G401.6 (cell line): Measurements from ENCODE around the gene WDR90.

Experiments used
- FAIRE-seq: peaks from 2 replicates; lab custom pipeline; 2012; peaks lifted over from hg19 to GRCh38; lab: Jason Lieb, UNC

WDR90 gene

GRCh38 chr16:648781-649589 lies at the start of gene WDR90:
Gene WDR90, plus strand, starts transcription at chr16:649365. Its CDS starts 52 bp downstream, at chr16:649417.
- peak; percentile 63 for FAIRE-seq

GRCh38 chr16:600781-601180 lies 48.4 kb upstream of the WDR90 start:
- FAIRE-seq = peak; percentile 73

- FAIRE-seq = no peak
Observed at GRCh38 chr16:603933-604332, 45.2 kb upstream of the WDR90 start.

- no peak for FAIRE-seq
Observed at GRCh38 chr16:606656-607307, 42.4 kb upstream of the WDR90 start.

GRCh38 chr16:608019-608418 lies 41.1 kb upstream of the WDR90 start:
- no peak for FAIRE-seq

- FAIRE-seq = no peak
Observed at GRCh38 chr16:609316-609715, 39.8 kb upstream of the WDR90 start.

- FAIRE-seq = no peak
Observed at GRCh38 chr16:609984-610383, 39.2 kb upstream of the WDR90 start.

GRCh38 chr16:610513-611381 lies 38.4 kb upstream of the WDR90 start:
- FAIRE-seq = no peak

GRCh38 chr16:615122-615521 lies 34.0 kb upstream of the WDR90 start:
- no peak for FAIRE-seq

- FAIRE-seq = no peak
Observed at GRCh38 chr16:616733-617586, 32.2 kb upstream of the WDR90 start.

- FAIRE-seq = no peak
Observed at GRCh38 chr16:617855-618254, 31.3 kb upstream of the WDR90 start.

GRCh38 chr16:619476-620100 lies 29.6 kb upstream of the WDR90 start:
- FAIRE-seq = no peak

- FAIRE-seq = no peak
Observed at GRCh38 chr16:620700-621525, 28.3 kb upstream of the WDR90 start.

GRCh38 chr16:621526-622105 lies 27.5 kb upstream of the WDR90 start:
- no peak for FAIRE-seq

- FAIRE-seq = no peak
Observed at GRCh38 chr16:622920-623280, 26.3 kb upstream of the WDR90 start.

- no peak for FAIRE-seq
Observed at GRCh38 chr16:624526-625070, 24.6 kb upstream of the WDR90 start.

GRCh38 chr16:625117-625976 lies 23.8 kb upstream of the WDR90 start:
- no peak for FAIRE-seq

GRCh38 chr16:625977-626765 lies 23.0 kb upstream of the WDR90 start:
- FAIRE-seq = no peak
